ENCODE results near the gene PXDC1. TPM values are rescaled to one million over a fixed set of nuclear protein-coding genes. Genes with fewer than 3 reads are reported as not detected.
A peak's percentile ranks its signal among the peaks of the same experiment; 100 is the strongest.

The PXDC1 gene
- total RNA-seq, 2 donors from 2014 or later, result 406 to 488 TPM

DNA sequence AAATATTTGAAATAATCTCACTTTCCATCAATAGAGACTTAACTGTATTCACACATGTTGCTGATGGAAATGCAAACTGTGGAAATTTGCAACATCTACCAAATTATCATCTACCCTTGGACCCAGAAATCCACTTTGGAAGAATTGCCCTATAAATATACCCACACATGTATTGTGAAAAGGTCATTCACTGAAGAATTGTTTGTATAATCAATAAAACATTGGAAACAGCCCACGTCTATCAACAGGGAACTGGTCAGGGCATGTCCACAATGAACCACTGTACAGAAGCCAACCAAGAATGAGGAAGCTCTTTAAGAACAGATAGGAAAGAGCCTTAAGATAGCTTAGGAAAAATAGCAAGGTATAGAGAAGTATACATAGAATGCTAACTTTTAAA, 36.2 kb downstream of the PXDC1 start:
- H3K27ac ChIP-seq, result no peak overlapping the region
- ATAC-seq (ENCODE audit: insufficient number of reproducible peaks, low FRiP score, low read depth), result no peak
- DNase-seq (ENCODE audit: low spot score), result no peak
- no peaks in the 10 kb centered on the region for H3K9me3 ChIP-seq
- H3K27me3 ChIP-seq (replicated peaks; ENCODE audit: insufficient read depth), result no peaks in the 10 kb centered on the region
- no peaks in the 10 kb centered on the region for H3K36me3 ChIP-seq
- no peak overlapping the region for H3K4me3 ChIP-seq
- H3K4me1 ChIP-seq (ENCODE audit: control insufficient read depth in 1 of 2, low read depth in 2 of 2), result peaks cover 3 to 14% of the 10 kb centered on the region in 2 donors
- TF ChIP-seq, protein P1, sequence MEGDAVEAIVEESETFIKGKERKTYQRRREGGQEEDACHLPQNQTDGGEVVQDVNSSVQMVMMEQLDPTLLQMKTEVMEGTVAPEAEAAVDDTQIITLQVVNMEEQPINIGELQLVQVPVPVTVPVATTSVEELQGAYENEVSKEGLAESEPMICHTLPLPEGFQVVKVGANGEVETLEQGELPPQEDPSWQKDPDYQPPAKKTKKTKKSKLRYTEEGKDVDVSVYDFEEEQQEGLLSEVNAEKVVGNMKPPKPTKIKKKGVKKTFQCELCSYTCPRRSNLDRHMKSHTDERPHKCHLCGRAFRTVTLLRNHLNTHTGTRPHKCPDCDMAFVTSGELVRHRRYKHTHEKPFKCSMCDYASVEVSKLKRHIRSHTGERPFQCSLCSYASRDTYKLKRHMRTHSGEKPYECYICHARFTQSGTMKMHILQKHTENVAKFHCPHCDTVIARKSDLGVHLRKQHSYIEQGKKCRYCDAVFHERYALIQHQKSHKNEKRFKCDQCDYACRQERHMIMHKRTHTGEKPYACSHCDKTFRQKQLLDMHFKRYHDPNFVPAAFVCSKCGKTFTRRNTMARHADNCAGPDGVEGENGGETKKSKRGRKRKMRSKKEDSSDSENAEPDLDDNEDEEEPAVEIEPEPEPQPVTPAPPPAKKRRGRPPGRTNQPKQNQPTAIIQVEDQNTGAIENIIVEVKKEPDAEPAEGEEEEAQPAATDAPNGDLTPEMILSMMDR (IDR thresholded peaks at IDR 0.05), result no peak

DNA sequence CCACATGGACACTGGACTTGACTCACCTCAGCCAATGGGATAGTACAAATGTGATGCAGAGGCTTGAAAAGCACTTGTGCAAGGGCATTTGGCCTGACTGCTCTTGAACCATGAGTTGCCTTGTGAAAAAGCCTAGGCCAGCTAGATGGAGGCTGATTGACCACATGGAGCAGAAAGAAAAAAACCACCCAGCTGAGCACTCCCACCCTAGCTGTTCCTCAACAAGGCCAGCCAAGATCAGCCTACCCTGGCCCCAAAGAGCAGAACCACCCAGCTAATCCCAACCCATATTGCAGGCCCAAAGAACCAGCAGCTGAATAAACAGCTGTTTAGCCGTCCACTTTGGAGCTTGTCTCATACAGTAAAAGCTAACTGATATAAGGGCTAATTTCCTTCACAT, 36.7 kb downstream of the PXDC1 start:
- TF ChIP-seq, protein P1 (IDR thresholded peaks at IDR 0.05), result no peak
- Histone ChIP-seq H3K27me3 (replicated peaks; ENCODE audit: insufficient read depth) (no peaks in the 10 kb centered on the region), H3K4me3 (no peak overlapping the region), H3K4me1 (ENCODE audit: control insufficient read depth in 1 of 2, low read depth in 2 of 2) (peaks cover 3 to 14% of the 10 kb centered on the region in 2 donors), H3K9me3 (no peaks in the 10 kb centered on the region), H3K36me3 (no peaks in the 10 kb centered on the region), H3K27ac (no peak overlapping the region)
- ATAC-seq (ENCODE audit: insufficient number of reproducible peaks, low FRiP score, low read depth) (no peak), DNase-seq (ENCODE audit: low spot score) (no peak)

DNA sequence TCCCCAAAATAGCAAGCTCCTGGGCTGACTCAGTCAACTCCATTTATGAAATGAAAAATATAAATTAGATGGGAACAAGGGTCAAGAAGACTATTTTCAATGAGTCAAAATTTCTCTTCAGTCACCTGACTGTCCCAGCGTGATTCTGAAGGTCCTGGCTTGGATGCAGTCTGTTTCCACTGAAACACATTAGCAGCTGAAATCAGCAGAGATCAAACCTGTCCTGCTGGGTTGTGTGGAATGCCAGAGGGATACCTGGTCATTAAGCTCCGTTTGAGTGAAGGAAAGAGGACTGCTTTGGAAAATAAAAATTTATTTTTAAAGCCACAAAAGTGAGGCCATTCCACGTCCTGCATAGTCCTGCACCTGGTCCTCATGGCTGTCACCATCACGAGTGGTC, 37.4 kb downstream of the PXDC1 start:
- H3K36me3 ChIP-seq, result no peaks in the 10 kb centered on the region
- H3K27me3 ChIP-seq (replicated peaks; ENCODE audit: insufficient read depth), result no peaks in the 10 kb centered on the region
- TF ChIP-seq, protein P1 (IDR thresholded peaks at IDR 0.05), result no peak
- H3K9me3 ChIP-seq, result no peaks in the 10 kb centered on the region
- no peak for DNase-seq (ENCODE audit: low spot score)
- ATAC-seq (ENCODE audit: insufficient number of reproducible peaks, low FRiP score, low read depth), result no peak
- no peak overlapping the region for H3K4me3 ChIP-seq
- peak overlapping the region in 1 of 2 donors; percentile 27 for H3K27ac ChIP-seq
- H3K4me1 ChIP-seq (ENCODE audit: control insufficient read depth in 1 of 2, low read depth in 2 of 2), result peaks cover 3 to 14% of the 10 kb centered on the region in 2 donors

DNA sequence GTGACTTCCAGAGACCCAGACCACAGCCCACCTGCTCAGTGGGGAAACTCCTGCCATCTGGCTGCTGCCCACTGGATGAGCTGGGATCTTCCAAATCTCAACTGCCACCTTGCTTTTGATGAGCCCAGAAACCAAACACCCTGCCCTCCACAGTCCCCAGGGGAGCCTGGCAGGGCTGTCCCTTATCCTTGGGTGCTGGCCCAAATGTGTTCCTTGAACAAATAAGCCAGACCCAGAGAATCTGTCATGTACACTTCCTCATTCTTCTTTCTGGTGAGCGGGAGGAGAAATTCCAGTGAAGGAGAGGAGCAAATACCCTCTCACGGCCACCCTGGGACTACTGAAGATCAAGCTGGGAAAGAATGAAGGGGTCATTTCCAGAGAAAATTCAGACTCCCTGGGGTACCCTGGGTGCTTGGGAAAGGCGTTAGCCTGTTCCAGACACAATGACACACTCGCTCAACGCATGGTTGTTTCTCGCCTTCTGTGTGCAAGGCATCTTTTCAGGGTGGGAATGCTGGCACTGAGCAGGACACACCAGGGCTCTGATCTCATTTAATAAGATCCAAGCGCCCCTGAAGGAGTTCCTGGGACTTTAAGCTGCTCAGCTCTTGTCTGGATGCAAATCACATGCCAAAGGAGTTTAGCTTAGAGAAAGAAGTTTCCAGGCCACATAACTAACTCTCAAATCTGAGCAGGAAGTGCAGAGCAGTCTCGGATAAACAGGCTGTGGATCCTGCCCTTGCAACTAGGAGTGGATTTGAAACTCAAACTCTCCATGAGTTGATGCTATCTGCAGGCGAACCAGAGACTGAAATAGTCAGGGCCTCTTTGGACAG, 38.5 kb downstream of the PXDC1 start:
- no peaks in the 10 kb centered on the region for H3K9me3 ChIP-seq

DNA sequence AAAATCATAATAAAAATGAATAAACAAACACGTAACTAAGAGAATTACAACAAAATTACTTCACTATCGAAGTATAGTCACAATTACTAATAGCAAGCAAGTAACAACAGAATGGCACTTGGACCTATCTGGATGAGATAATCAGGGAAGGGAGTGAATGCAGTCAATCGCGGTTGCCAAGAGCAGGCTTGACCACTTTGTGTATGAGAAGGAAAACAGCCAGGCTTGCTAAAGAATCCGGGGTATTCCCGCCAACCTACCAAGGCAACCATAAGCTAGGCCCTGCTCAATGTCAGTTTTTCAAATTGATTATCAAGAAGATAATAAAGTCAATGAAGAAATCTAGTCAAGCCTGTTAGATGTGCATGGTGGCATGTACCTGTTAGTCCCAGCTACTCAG, 39.7 kb downstream of the PXDC1 start:
- Histone ChIP-seq H3K9me3 (no peaks in the 10 kb centered on the region), H3K36me3 (no peaks in the 10 kb centered on the region), H3K4me3 (no peak overlapping the region), H3K27me3 (replicated peaks; ENCODE audit: insufficient read depth) (no peaks in the 10 kb centered on the region), H3K4me1 (ENCODE audit: control insufficient read depth in 1 of 2, low read depth in 2 of 2) (peaks cover 3 to 14% of the 10 kb centered on the region in 2 donors), H3K27ac (no peak overlapping the region)
- TF ChIP-seq, protein P1 (IDR thresholded peaks at IDR 0.05), result no peak
- ATAC-seq (ENCODE audit: insufficient number of reproducible peaks, low FRiP score, low read depth), result no peak
- DNase-seq (ENCODE audit: low spot score), result no peak

More for the DNA sequence above, 38.5 kb downstream of the PXDC1 start:
- DNase-seq (ENCODE audit: low spot score) (no peak), ATAC-seq (ENCODE audit: insufficient number of reproducible peaks, low FRiP score, low read depth) (no peak)
- Histone ChIP-seq H3K4me1 (ENCODE audit: control insufficient read depth in 1 of 2, low read depth in 2 of 2) (peaks cover 3 to 14% of the 10 kb centered on the region in 2 donors), H3K27me3 (replicated peaks; ENCODE audit: insufficient read depth) (no peaks in the 10 kb centered on the region), H3K4me3 (no peak overlapping the region), H3K27ac (peak overlapping the region in 1 of 2 donors; percentile 27), H3K36me3 (no peaks in the 10 kb centered on the region)
- TF ChIP-seq, protein P1 (IDR thresholded peaks at IDR 0.05), result no peak
